ENCODE results near the gene SLC2A6. TPM values are rescaled to one million over a fixed set of nuclear protein-coding genes. Genes with fewer than 3 reads are reported as not detected.

The SLC2A6 gene
- total and polyA plus RNA-seq, 8 donors, result 1.9 to 22.4 (median 2.9) TPM

- DNase-seq (peak in 2 of 4 donors; percentile 45 to 76), ATAC-seq (peak; percentile 18)
- TF ChIP-seq CTCF (IDR thresholded peaks at IDR 0.05), result no peak
- Histone ChIP-seq H3K27ac (no peak overlapping the region), H3K9me3 (no peaks in the 10 kb centered on the region), H3K27me3 (peaks cover 0 to 10% of the 10 kb centered on the region in 2 donors), H3K4me1 (peaks cover 0 to 8% of the 10 kb centered on the region in 2 donors), H3K36me3 (no peaks in the 10 kb centered on the region), H3K4me3 (no peak overlapping the region)
- intact Hi-C loops (cut with DNase I), result loop anchor here in 1 of 2 donors (10.0 kb wide), 2 partner anchors 80 to 300 kb away; no protein-coding TSS in a partner anchor
Measured at GRCh38 chr9:133484671-133485437, 6.0 kb upstream of the SLC2A6 start.

GRCh38 chr9:133483611-133484010, 4.7 kb upstream of the SLC2A6 start:
- H3K4me1 ChIP-seq, result peaks cover 2 to 20% of the 10 kb centered on the region in 2 donors
- no peak for TF ChIP-seq CTCF (IDR thresholded peaks at IDR 0.05)
- H3K36me3 ChIP-seq, result no peaks in the 10 kb centered on the region
- intact Hi-C loops (cut with DNase I), result loop anchor here in 1 of 2 donors (10.0 kb wide), 2 partner anchors 79 to 299 kb away; no protein-coding TSS in a partner anchor
- DNase-seq, result peak in 1 of 4 donors; percentile 60
- H3K27ac ChIP-seq, result no peak overlapping the region
- no peaks in the 10 kb centered on the region for H3K9me3 ChIP-seq
- no peak for ATAC-seq
- H3K27me3 ChIP-seq, result peaks cover 0 to 23% of the 10 kb centered on the region in 2 donors
- no peak overlapping the region for H3K4me3 ChIP-seq

- H3K27ac ChIP-seq, result peak overlapping the region; percentile 71 to 78
- intact Hi-C loops (cut with DNase I), result no loop called here
Measured at GRCh38 chr9:133477992-133478850, 678 bp downstream of the SLC2A6 start.

GRCh38 chr9:133477461-133477860, 1.4 kb downstream of the SLC2A6 start:
- intact Hi-C loops (cut with DNase I), result no loop called here
- Histone ChIP-seq H3K36me3 (peaks cover 0 to 37% of the 10 kb centered on the region in 2 donors), H3K27ac (no peak overlapping the region), H3K9me3 (no peaks in the 10 kb centered on the region), H3K4me3 (peak overlapping the region in 1 of 2 donors; percentile 70), H3K4me1 (peaks cover 9 to 69% of the 10 kb centered on the region in 2 donors), H3K27me3 (peaks cover 0 to 22% of the 10 kb centered on the region in 2 donors)
- TF ChIP-seq CTCF (IDR thresholded peaks at IDR 0.05), result no peak
- no peak for DNase-seq
- ATAC-seq, result no peak

More at GRCh38 chr9:133477992-133478850, 678 bp downstream of the SLC2A6 start:
- Histone ChIP-seq H3K4me1 (peaks cover 9 to 64% of the 10 kb centered on the region in 2 donors), H3K4me3 (peak overlapping the region; percentile 61 to 70), H3K36me3 (peaks cover 0 to 30% of the 10 kb centered on the region in 2 donors), H3K27me3 (peaks cover 0 to 22% of the 10 kb centered on the region in 2 donors), H3K9me3 (no peaks in the 10 kb centered on the region)
- peak; percentile 17 for ATAC-seq
- peak in 1 of 4 donors; percentile 81 for DNase-seq
- TF ChIP-seq CTCF (IDR thresholded peaks at IDR 0.05), result no peak
